ENCODE results near the gene CPM.

GRCh38 chr12:68913682-68914081 is 19.3 kb downstream of the CPM start:
- TF ChIP-seq GLIS3 (CRISPR knock-in tag; IDR thresholded peaks at IDR 0.05) (no peak), BACH2 (CRISPR knock-in tag; IDR thresholded peaks at IDR 0.05; ENCODE audit: borderline replicate concordance) (no peak), PATZ1 (CRISPR knock-in tag; IDR thresholded peaks at IDR 0.05; ENCODE audit: borderline replicate concordance) (no peak), PPARA (CRISPR knock-in tag; IDR thresholded peaks at IDR 0.05; ENCODE audit: borderline replicate concordance) (no peak), TCF4 (CRISPR knock-in tag; IDR thresholded peaks at IDR 0.05; ENCODE audit: borderline replicate concordance) (no peak), ZFP30 (CRISPR knock-in tag; IDR thresholded peaks at IDR 0.05) (no peak), OSR1 (CRISPR knock-in tag; IDR thresholded peaks at IDR 0.05) (no peak), ESRRG (CRISPR knock-in tag; IDR thresholded peaks at IDR 0.05) (no peak), ZNF8 (CRISPR knock-in tag; IDR thresholded peaks at IDR 0.05) (no peak), CSRNP3 (CRISPR knock-in tag; IDR thresholded peaks at IDR 0.05) (no peak)
